Measurements from ENCODE around the gene RAB11FIP3.
A peak's percentile ranks its signal among the peaks of the same experiment; 100 is the strongest.

The RAB11FIP3 gene

DNA sequence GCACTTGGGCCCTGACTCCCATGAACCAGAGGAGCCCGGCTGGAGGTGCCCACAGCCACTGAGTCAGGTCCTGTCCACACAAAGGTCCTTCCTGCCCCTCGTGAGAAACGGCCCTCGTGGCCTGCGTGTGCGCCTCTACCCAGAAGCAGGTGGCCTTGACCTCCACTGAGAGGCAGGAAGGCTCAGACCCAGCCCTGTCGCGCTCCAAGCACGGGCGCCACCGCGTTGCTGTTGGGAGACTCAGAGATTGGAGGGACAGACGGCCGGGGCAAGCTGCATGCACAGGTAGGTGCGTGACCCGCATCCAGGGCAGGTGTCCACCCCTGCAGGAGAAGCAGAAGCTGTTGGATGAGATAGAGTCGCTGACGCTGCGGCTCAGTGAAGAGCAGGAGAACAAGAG is 94.0 kb downstream of the RAB11FIP3 start:
- no peak for DNase-seq (ENCODE audit: low read depth)

DNA sequence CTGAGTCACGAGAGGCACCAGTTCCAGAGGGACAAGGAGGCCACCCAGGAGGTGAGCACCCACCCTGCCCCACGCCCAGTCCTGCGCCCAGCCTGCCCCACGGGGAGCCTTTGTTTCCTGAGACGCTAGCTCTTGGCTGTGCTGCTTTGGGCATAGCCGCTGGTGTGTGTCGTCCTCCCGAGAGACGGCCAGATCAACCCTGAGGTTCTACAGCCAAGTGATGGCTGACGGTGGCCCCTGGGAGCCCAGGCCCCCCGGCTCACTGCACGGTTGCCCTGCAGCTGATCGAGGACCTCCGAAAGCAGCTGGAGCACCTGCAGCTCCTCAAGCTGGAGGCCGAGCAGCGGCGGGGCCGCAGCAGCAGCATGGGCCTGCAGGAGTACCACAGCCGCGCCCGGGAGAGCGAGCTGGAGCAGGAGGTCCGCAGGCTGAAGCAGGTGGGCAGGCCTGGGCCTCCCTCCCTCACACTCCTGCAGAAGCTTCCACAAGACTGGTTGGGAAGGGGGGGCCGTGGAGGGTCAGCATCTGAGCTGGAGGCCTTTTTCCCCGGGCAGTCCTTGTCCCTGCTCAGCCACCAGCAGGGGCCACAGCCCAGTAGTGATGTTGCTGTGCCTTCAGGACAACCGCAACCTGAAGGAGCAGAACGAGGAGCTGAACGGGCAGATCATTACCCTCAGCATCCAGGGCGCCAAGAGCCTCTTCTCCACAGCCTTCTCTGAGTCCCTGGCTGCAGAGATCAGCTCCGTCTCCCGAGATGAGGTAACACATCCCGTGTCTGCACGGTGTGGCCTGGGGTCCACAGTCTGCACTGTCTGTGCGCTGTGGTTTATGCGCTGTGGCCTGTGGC is 94.6 kb downstream of the RAB11FIP3 start:
- no peak for DNase-seq (ENCODE audit: low read depth)

- DNase-seq (ENCODE audit: low read depth) = no peak
Measured at GRCh38 chr16:520847-521246, 95.4 kb downstream of the RAB11FIP3 start.

- no peak for DNase-seq (ENCODE audit: low read depth)
Measured at GRCh38 chr16:521381-522210, 96.1 kb downstream of the RAB11FIP3 start.

DNA sequence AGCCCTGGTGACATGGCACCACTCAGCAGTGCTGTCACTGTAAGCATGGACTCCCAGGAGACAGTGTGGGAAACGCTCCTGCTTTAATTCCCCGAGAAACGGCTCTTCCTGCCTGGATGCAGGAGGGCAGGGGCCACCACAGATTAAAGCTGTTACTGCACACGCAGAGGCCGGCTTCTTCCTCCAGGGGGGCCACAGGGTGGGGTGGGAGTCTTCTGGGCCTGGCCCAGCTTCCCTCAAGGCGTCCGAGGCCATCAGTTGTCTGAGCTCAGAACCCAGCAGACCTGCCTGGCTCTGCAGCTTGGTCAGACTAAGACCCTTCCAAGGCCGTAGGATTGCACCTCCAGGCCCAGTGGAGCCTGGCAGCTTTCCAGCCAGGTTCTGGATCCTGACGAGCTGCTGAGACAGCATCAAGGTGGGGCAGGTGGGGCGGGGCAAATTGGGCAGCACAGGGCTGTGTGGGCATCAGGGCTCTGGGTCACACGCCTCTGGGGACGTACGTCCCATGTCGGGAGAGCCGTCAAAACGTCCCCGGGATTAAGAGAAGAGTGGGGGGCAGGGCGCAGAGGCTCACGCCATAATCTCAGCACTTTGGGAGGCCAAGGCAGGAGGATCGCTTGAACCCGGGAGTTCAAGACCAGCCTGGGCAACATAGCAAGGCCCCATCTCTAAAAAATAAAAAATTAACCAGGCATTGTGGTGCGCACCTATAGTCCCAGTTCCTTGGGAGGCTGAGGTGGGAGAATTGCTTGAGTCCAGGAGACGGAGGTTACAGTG is 97.1 kb downstream of the RAB11FIP3 start:
- no peak for DNase-seq (ENCODE audit: low read depth)

- DNase-seq (ENCODE audit: low read depth) = no peak
Measured at GRCh38 chr16:523097-523741, 97.8 kb downstream of the RAB11FIP3 start.

- DNase-seq (ENCODE audit: low read depth) = no peak
Measured at GRCh38 chr16:524274-525040, 99.0 kb downstream of the RAB11FIP3 start.

DNA sequence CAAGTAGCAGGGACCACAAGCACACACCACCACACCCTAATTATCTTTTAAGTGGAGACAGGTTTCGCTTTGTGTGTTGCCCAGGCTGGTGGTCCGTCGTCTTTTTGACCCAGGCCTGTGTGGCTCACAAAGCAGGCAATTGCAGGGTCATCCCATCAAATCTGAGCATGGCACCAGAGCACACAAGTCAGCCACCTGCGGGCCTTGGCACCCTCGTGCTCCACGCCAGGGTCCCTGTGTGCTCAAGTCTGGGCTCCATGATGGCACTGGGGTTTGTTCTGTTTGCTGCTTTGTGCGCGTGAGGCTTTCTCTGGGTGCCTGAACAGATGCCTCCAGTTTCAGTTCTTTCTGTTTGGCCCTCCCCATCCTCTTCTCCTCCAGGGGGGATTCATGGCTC is 99.7 kb downstream of the RAB11FIP3 start:
- DNase-seq (ENCODE audit: low read depth) = no peak

- DNase-seq (ENCODE audit: low read depth) = peak; percentile 80
Measured at GRCh38 chr16:525520-526180, 100.2 kb downstream of the RAB11FIP3 start.

GRCh38 chr16:526181-527014 is 100.9 kb downstream of the RAB11FIP3 start:
- DNase-seq (ENCODE audit: low read depth) = peak; percentile 37

DNA sequence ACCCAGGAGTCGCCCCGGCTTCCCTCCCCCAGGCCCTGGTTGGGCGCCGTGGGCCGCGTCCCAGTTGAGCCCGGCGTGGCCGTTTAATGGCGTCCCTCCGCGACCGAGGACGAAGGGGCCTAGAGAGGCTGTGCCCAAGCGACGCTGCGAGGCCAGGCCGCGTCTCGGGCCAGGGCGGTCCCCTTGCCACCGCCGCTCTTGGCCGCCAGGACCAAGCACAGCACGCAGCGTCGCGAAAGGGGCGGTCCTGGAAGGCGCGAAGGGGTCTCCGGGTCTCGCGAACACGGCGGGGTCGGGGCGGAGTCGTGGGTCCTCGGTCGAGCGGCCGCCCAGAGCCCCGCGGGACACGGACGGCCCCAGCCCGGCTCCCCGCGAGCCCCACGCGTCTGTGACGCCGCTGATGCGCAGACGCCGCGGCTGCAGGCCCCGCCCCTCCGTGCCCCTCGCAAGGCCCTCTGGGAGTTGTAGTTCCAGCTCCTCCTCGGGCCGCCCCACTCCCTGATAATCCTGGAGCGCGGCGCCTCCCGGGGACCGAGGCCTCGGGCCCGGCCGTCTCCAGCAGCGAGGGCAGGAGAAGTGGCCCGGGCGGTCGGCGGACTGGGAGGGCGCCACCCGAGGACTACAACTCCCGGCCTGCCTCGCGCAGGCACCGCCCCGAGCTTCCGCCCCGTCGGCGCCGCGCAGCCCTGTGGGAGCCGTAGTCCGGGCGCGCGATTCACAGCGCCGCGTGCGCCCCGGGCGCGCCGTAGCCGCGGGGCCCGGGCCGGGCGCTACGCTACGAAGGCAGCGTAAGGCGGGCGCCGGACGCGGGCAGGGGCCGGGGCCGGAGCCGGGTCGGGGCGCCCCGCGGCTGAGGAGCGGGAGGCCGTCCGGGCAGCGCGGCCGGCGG is 101.8 kb downstream of the RAB11FIP3 start, which contains the start of gene CAPN15:
CAPN15 (plus strand) TSS at position 698 of the 889 bp plus-strand sequence. CDS start 19,127 bp downstream, outside the sequence.
- peak; percentile 89 for DNase-seq (ENCODE audit: low read depth)

GRCh38 chr16:528111-529011 is 102.9 kb downstream of the RAB11FIP3 start:
- peak; percentile 87 for DNase-seq (ENCODE audit: low read depth)

DNA sequence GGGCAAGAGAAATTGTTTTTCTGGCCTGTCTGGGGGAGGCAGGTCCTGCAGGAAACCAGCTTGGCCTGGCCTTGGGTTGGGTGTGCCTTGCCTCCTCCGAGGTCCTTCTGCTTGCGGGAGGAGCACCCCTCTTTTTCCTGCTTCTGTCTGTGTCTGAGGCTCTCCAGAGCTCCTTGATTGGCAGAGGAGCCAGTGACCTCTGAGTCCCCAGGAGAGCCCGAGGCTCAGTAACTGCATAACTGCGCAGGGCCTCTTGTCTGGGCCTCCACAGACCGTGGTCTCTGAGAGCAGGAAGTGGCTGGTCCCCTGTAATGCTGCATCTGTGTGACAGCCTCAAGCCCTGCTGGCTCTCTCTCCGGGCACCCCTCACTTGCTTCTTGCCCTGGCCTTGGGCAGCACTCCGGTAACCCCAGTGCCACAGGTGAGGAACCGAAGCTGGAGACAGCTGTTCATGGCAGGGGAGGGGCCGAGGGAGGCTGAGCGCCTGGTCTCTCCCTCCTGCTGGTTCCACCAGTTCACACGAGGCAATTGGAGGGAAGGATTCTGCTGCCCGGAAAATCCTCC is 103.6 kb downstream of the RAB11FIP3 start:
- DNase-seq (ENCODE audit: low read depth) = no peak

- DNase-seq (ENCODE audit: low read depth) = no peak
Measured at GRCh38 chr16:530111-530817, 104.8 kb downstream of the RAB11FIP3 start.

DNA sequence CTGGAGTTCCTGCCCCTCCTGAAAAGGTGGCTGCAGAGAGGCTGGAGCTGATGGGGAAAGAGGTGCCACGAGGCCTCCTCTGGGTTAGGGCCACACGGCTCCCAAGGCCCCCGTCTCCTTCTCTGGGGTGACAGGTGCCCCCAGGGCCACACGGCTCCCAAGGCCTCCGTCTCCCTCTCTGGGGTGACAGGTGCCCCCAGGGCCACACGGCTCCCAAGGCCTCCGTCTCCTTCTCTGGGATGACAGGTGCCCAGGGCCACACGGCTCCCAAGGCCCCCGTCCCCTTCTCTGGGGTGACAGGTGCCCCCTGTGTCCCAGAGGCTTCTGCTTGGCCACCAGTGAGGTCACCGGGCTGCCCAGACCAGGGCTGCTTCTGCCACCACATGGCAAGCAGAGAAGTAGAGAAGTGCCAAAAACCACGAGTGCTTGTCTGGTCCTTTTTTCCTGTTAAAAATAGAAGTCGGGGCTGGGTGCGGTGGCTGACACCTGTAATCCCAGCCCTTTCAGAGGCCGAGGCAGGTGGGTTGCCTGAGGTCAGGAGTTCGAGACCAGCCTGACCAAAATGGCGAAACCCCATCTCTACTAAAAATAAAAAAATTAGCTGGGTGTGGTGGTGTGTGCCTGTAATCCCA is 106.2 kb downstream of the RAB11FIP3 start:
- DNase-seq (ENCODE audit: low read depth) = no peak
